Upper lobe of left lung (tissue), 4 donors: Measurements from ENCODE around the gene UGDH.

Experiments
- POLR2A ChIP-seq, 4 donors: fragments of 450-650 bp; IDR thresholded peaks; one replicate each; pipeline ENCODE4 v1.5.1; 2016 to 2017; ENCODE audit warnings: antibody characterized with exemption in 4 of 4, mild to moderate bottlenecking in 2 of 4
- POLR2AphosphoS5 ChIP-seq, 2 donors: sonication (generic); formaldehyde crosslinking; IDR thresholded peaks; one replicate each; pipeline ENCODE4 v1.5.1; 2017; ENCODE audit warnings: antibody characterized with exemption in 2 of 2
- TF ChIP-seq, protein P1 (sequence below), 6 experiments: fragments of 450-650 bp in 4 of 6; fragments of 200-600 bp in 2 of 6; sonication (generic) in 2 of 6; IDR thresholded peaks; one replicate each; pipeline ENCODE4 v1.5.1; 2016 to 2019; ENCODE audit warnings: antibody characterized with exemption in 6 of 6

DNA sequence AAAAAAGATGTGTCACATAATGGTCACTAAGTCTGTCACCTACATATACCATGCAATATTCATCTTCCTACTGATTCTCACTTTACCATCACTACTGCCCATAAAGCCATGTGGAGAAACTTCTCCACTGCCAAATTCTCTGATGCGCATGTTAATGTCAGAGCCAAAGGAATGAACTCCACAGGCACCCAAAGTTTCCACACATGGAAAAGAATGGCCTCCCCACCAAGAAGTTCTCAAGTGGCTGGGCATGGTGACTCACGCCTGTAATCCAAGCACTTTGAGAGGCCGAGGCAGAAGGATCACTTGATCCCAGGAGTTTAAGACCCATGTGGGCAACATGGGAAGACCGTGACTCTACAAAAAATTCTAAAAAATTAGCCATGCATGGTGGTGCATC is 43.8 kb upstream of the UGDH start:
- TF ChIP-seq, protein P1, sequence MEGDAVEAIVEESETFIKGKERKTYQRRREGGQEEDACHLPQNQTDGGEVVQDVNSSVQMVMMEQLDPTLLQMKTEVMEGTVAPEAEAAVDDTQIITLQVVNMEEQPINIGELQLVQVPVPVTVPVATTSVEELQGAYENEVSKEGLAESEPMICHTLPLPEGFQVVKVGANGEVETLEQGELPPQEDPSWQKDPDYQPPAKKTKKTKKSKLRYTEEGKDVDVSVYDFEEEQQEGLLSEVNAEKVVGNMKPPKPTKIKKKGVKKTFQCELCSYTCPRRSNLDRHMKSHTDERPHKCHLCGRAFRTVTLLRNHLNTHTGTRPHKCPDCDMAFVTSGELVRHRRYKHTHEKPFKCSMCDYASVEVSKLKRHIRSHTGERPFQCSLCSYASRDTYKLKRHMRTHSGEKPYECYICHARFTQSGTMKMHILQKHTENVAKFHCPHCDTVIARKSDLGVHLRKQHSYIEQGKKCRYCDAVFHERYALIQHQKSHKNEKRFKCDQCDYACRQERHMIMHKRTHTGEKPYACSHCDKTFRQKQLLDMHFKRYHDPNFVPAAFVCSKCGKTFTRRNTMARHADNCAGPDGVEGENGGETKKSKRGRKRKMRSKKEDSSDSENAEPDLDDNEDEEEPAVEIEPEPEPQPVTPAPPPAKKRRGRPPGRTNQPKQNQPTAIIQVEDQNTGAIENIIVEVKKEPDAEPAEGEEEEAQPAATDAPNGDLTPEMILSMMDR (IDR thresholded peaks at IDR 0.05), result no peak
- TF ChIP-seq POLR2AphosphoS5 (IDR thresholded peaks at IDR 0.05) (no peak), POLR2A (IDR thresholded peaks at IDR 0.05) (no peak)
